Type B pancreatic cell (in vitro differentiated cells): ENCODE data around the gene ENAH. TPM values are rescaled to one million over a fixed set of nuclear protein-coding genes. Genes with fewer than 3 reads are reported as not detected.
"Not testable (repeated sequence)": the region's sequence is repeated elsewhere in the genome, so short reads cannot be mapped to it uniquely, and the experiment has no call there.

Source experiments
- DNase-seq: peaks from one replicate; pipeline ENCODE4 v3.0.0; 2021; ENCODE audit warnings: mixed read lengths; ENCODE audit not compliant: unreplicated experiment; ENCODE audit errors: extremely low spot score
- H3K27ac Mint-ChIP-seq: 2 replicates; pipeline ENCODE4 v1.8.0; 2021; ENCODE audit warnings: mild to moderate bottlenecking, mixed read lengths
- H3K27me3 Mint-ChIP-seq: 2 replicates; pipeline ENCODE4 v1.8.0; 2021; ENCODE audit warnings: mixed read lengths
- H3K36me3 Mint-ChIP-seq: 2 replicates; pipeline ENCODE4 v1.8.0; 2021; ENCODE audit warnings: mixed read lengths
- H3K4me1 Mint-ChIP-seq: one replicate; pipeline ENCODE4 v1.8.0; 2021; ENCODE audit warnings: mixed read lengths; ENCODE audit not compliant: unreplicated experiment
- H3K4me3 Mint-ChIP-seq: 2 replicates; pipeline ENCODE4 v1.8.0; 2021; ENCODE audit warnings: mild to moderate bottlenecking, mixed read lengths
- H3K9me3 Mint-ChIP-seq: 2 replicates; pipeline ENCODE4 v1.8.0; 2021; ENCODE audit warnings: mixed read lengths
- CTCF ChIP-seq: fragments of 200-600 bp; sonication (generic); conservative IDR thresholded peaks from 2 replicates; pipeline ENCODE4 v1.5.0; 2021; ENCODE audit warnings: antibody characterized with exemption, mild to moderate bottlenecking
- total RNA-seq: library from RNA; stranded (reverse); gene quantifications from 2 replicates; pipeline ENCODE4 v1.2.1, GENCODE V29; 2021; ENCODE audit warnings: low replicate concordance

ENAH gene
- total RNA-seq, 1 donor from 2014 or later: 133 TPM

GRCh38 chr1:225695578-225696337 is 42.8 kb upstream of the ENAH start:
- H3K4me1 Mint-ChIP-seq: peaks cover 34% of the 10 kb centered on the region
- peaks cover 7% of the 10 kb centered on the region for H3K36me3 Mint-ChIP-seq

GRCh38 chr1:225694151-225694603 is 41.3 kb upstream of the ENAH start:
- H3K36me3 Mint-ChIP-seq: peaks cover 7% of the 10 kb centered on the region
- no peaks in the 10 kb centered on the region for H3K27me3 Mint-ChIP-seq
- peaks cover 19% of the 10 kb centered on the region for H3K4me1 Mint-ChIP-seq
- peaks cover 12% of the 10 kb centered on the region for H3K9me3 Mint-ChIP-seq
- no peak for DNase-seq
- TF ChIP-seq CTCF: no peak
- peak overlapping the region; percentile 87 for H3K27ac Mint-ChIP-seq
- H3K4me3 Mint-ChIP-seq: no peak overlapping the region

More at GRCh38 chr1:225695578-225696337, 42.8 kb upstream of the ENAH start:
- DNase-seq: no peak
- no peak for TF ChIP-seq CTCF
- Mint-ChIP-seq H3K27ac (no peak overlapping the region), H3K27me3 (no peaks in the 10 kb centered on the region), H3K4me3 (no peak overlapping the region), H3K9me3 (peaks cover 12% of the 10 kb centered on the region)

- H3K27me3 Mint-ChIP-seq, DNase-seq, H3K36me3 Mint-ChIP-seq, H3K4me3 Mint-ChIP-seq: not testable (repeated sequence)
- Mint-ChIP-seq H3K9me3 (peaks cover 12% of the 10 kb centered on the region), H3K27ac (peak overlapping the region; percentile 87), H3K4me1 (peaks cover 18% of the 10 kb centered on the region)
These were observed 40.8 kb upstream of the ENAH start for GRCh38 chr1:225693697-225694096.

- Mint-ChIP-seq H3K4me3 (no peak overlapping the region), H3K27ac (no peak overlapping the region), H3K9me3 (peaks cover 12% of the 10 kb centered on the region), H3K27me3 (no peaks in the 10 kb centered on the region), H3K4me1 (peaks cover 18% of the 10 kb centered on the region), H3K36me3 (peaks cover 7% of the 10 kb centered on the region)
- DNase-seq: no peak
- no peak for TF ChIP-seq CTCF
These were observed 40.3 kb upstream of the ENAH start for GRCh38 chr1:225693085-225693696.

GRCh38 chr1:225692517-225692879 is 39.6 kb upstream of the ENAH start:
- Mint-ChIP-seq H3K36me3 (peaks cover 7% of the 10 kb centered on the region), H3K27me3 (no peaks in the 10 kb centered on the region), H3K9me3 (peaks cover 12% of the 10 kb centered on the region), H3K4me1 (peaks cover 18% of the 10 kb centered on the region), H3K27ac (no peak overlapping the region), H3K4me3 (no peak overlapping the region)
- no peak for DNase-seq
- TF ChIP-seq CTCF: no peak

GRCh38 chr1:225691861-225692516 is 39.1 kb upstream of the ENAH start:
- H3K4me3 Mint-ChIP-seq: no peak overlapping the region
- H3K4me1 Mint-ChIP-seq: peaks cover 18% of the 10 kb centered on the region
- no peak for TF ChIP-seq CTCF
- no peak for DNase-seq
- peaks cover 12% of the 10 kb centered on the region for H3K9me3 Mint-ChIP-seq
- peak overlapping the region; percentile 35 for H3K27ac Mint-ChIP-seq
- peaks cover 7% of the 10 kb centered on the region for H3K36me3 Mint-ChIP-seq
- H3K27me3 Mint-ChIP-seq: no peaks in the 10 kb centered on the region
